Loucy (cell line): Measurements from ENCODE around the gene PPP1R13B.

Experiments used
- CTCF ChIP-seq: fragments of 200-600 bp; sonication (generic); conservative IDR thresholded peaks from 2 replicates; pipeline ENCODE4 v1.5.1; 2014; ENCODE audit warnings: mild to moderate bottlenecking, antibody characterized with exemption, low read length
- EZH2phosphoT487 ChIP-seq: fragments of 200-600 bp; IDR thresholded peaks from 2 replicates; pipeline ENCODE4 v1.6.1; 2018; ENCODE audit warnings: antibody characterized with exemption, mild to moderate bottlenecking, moderate library complexity, borderline replicate concordance

GRCh38 chr14:103735439-103735814 lies 111.9 kb downstream of the PPP1R13B start:
- TF ChIP-seq CTCF (no peak), EZH2phosphoT487 (no peak)
